Loucy (cell line): ENCODE data around the gene LTA.

Experiments
- EZH2phosphoT487 ChIP-seq: fragments of 200-600 bp; IDR thresholded peaks from 2 replicates; pipeline ENCODE4 v1.6.1; 2018; ENCODE audit warnings: antibody characterized with exemption, mild to moderate bottlenecking, moderate library complexity, borderline replicate concordance
- TF ChIP-seq, protein P1 (sequence below): fragments of 200-600 bp; sonication (generic); conservative IDR thresholded peaks from 2 replicates; pipeline ENCODE4 v1.5.1; 2014; ENCODE audit warnings: mild to moderate bottlenecking, antibody characterized with exemption, low read length

GRCh38 chr6:31544676-31545075 is 27.4 kb upstream of the LTA start:
- TF ChIP-seq, protein P1, sequence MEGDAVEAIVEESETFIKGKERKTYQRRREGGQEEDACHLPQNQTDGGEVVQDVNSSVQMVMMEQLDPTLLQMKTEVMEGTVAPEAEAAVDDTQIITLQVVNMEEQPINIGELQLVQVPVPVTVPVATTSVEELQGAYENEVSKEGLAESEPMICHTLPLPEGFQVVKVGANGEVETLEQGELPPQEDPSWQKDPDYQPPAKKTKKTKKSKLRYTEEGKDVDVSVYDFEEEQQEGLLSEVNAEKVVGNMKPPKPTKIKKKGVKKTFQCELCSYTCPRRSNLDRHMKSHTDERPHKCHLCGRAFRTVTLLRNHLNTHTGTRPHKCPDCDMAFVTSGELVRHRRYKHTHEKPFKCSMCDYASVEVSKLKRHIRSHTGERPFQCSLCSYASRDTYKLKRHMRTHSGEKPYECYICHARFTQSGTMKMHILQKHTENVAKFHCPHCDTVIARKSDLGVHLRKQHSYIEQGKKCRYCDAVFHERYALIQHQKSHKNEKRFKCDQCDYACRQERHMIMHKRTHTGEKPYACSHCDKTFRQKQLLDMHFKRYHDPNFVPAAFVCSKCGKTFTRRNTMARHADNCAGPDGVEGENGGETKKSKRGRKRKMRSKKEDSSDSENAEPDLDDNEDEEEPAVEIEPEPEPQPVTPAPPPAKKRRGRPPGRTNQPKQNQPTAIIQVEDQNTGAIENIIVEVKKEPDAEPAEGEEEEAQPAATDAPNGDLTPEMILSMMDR, result no peak
- no peak for TF ChIP-seq EZH2phosphoT487
